GM18870 (cell line): ENCODE data around the gene COG8.

ENCODE experiments used
- ATAC-seq: cut with Tn5 transposase; IDR thresholded peaks from one replicate; pipeline ENCODE4 v1.9.1; 2021; ENCODE audit warnings: moderate library complexity; ENCODE audit not compliant: unreplicated experiment

Gene COG8

DNA sequence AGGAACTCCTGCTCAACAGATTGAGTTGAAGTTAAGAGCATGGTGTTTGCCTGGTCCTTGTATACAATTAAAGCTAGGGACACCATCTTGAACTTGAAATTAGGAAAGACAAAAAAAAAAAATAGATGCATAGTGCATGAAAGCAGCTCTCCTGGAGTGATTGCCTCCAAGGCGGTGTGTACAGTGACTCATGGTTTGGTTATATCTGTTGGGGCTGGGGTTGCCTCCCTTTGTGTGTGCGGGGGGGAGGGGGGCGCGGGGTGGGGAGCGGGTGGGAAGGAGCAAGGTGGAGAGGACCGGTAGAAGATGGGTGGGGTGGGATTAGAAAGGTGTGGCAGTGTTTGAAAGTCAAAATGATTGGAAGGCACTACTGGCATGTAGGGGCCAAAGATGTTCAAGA is 8.9 kb upstream of the COG8 start:
- no peak for ATAC-seq

DNA sequence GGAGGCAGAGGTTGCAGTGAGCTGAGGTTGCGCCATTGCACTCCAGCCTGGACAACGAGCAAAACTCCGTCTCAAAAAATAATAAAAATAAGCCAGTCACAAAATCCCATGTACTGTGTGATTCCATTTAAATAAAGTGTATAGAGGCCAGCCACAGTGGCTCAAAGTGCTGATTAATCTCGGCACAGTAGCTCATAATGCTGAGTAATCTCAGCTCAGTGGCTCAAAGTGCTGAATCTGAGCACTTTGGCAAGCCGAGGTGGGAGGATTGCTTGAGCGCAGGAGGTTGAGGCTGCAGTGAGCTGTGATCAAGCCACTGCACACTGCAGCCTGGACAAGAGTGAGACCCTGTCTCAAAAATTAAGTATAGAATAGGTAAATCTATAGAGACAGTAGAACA is 7.3 kb upstream of the COG8 start:
- no peak for ATAC-seq

DNA sequence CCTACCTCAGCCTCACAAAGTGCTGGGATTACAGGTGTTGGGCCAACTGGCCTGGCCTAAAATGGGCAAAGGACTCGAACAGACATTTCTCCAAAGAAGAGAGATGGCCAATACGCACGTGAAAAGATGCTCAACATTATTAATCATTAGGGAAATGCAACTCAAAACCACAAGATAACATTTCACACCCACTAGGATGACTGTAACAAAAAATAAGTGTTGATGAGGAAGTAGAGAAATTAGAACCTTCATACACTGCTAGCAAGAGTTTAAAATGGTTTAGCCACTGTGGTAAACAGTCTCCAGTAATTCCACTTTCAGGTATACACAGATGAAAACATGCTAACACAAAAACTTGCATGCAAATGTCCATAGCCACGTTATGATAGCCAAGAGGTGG is 6.6 kb upstream of the COG8 start:
- ATAC-seq: no peak

DNA sequence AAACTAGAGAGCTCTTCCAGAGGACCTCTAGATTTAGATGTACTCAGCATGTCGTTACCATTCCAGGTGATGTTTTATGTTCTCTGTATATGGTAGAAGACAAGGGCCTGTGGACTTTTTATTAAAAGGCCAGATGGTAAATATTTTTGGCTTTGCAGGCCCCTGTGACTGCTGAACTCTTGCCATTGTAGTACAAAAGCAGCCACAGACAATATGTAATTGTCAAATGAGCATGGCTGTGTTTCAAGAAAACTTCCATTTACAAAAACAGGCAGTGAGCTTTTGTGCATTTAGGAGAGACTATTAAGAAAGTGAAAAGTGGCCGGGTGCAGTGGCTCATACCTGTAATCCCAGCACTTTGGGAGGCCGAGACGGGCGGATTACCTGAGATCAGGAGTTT is 4.8 kb upstream of the COG8 start:
- ATAC-seq: no peak

DNA sequence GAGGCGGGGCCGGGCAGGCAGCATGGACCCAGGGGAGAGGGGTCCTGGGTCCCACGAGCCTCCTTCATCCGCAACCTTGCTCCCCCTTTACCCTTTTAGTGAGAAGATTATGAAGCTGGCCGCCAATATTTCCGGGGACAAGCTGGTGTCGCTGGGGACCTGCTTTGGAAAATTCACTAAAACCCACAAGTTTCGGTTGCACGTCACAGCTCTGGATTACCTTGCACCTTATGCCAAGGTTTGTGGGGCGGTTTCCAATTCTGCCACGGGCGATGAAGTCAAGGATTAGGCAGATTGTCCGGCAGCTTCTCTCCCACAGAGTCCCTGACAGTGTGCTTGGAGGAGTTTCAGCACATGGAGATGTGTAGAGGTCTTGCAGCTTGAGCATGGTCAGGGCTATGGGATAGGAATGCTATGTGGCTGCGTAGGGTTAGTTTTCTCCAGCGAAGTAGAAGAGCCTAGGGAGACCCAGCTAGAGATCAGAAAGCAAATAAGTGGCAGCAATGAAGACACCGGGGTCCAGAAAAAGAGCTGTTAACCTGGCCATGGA is 806 bp upstream of the COG8 start:
- ATAC-seq: no peak

DNA sequence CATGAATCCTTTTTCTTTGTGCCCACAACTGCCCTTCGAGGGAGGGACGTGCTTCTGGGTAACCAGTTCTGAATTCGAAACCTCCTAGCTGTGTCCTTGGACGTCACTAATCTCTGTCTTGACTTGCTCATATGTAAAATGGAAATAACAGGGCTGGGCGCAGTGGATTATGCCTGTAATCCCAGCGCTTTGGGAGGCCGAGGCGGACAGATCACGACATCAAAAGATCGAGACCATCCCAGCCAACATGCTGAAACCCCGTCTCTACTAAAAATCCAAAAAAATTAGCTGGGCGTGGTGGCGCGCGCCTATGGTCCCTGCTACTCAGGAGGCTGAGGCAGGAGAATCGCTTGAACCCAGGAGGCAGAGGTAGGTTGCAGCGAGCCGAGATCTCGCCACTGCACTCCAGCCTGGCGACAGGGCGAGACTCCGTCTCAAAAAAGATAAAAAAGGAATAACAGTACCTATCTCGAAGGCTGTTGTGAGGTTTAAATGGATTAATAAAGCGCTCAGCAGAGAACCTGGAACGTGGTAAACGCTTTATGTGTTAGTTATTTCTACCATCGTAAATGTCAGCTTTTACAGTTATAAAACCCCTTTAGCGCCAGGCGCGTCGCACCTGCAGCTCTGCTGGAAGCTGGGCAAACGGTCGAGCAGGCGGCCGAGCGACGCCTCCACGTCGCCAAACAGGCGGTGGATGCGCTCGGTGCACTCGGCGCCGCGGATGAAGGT is 641 bp downstream of the COG8 start:
- ATAC-seq: no peak

DNA sequence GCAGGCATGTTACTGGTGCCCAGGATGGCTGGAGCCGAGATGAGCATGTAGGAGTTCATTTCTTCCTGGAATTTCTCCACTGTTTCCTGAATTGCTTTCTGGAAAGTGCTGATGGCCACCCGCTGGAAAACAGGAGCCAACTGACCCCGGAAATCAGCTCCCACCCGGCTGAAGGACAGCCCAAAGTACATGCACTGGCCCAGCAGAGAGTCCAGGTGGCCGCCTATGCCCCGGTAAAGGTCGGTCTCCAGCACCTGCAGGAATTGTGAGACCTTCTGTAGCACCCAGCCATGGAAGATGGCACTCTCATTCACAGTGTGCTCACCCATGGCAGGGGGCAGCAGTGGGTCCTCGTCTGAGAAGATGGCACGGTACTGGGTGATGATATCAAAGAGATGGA is 4.7 kb downstream of the COG8 start:
- no peak for ATAC-seq

DNA sequence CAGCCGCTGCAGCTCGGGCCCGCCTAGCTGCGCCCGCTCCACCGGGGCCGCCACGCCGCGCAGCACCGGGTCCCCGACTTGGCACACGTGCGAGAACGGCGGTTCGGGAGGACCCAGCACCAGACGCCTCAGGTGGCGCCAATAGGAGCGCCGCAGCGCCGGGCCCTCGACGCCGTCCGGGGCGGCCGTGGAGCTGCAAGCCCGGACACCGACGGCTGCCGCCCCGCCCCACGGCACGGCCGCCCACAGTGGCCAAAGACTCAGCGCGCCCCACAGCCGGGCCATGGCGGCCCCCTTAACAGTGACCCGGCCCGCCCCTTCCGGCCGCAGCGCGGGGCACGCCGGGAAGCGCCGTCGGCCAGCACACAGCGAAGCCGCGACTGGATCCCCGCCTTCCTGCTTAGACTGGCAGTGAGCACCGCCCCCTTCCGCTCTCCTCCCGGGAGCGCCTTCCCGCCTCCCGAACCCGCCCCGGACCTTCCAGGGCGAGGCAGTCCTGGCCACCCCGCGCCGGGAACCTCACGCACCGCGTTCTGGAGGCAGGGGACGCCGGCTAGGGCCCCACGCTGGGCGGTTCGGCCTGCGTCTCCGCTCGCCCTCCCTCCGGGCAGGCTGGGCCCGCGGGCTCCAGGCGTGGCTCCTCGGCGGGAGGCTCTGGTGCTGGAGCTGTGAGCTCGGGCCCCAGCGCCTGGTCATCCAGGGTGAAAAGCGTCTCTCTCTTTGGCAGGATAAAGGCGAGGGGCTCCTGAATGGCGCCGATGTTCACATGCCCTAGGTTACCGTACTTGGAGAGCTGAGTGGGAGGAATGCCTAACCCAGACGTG is 8.9 kb downstream of the COG8 start, which contains the start of gene PDF:
Gene PDF, minus strand, starts transcription at position 303 of the 824 bp plus-strand sequence. Its CDS starts 18 bp downstream, at position 285.
- ATAC-seq: peak; percentile 84

DNA sequence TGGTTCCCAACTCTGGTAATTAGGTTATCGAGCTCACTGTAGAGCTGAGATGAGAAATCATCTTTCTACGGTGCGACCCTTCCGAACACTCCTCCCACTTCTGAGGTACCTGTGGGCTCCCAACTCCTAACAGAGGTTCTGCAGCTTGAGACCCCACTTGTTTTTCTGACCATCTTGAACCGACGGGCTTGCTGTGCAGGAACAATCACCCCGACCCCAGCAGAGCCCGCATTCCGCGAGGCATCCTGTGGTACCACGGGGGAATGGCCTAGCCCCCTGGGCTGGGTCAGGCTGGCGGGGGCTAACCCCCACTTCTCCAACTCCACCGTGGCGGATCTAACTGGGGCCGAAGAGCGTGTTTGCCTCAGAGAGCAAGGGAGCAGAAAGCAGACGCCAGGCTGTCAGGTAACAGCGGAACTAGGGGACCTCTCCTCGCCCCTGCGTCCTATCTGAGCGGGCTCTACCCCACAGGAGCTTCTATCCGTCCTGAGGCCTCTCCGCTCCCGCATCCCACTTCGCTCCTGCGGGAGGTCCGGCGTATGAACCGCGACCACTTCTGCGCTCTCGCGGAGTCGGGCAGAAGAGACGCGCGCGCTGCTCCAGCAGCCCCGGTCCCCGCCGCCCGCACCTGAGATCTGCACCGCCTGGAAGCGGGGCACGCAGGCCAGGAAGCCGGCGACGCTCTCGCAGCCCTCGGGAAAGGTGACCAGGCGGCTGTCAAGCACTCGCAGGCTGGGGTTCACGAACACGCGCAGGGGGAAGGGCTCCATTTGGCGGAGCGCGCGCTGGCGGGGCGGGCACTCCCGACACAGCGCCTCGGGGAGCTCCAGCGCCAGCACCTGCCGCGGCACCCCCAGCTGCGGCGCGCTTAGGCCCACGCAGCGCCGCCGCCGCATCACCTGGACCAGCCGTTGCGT is 9.7 kb downstream of the COG8 start:
- peak; percentile 18 for ATAC-seq

DNA sequence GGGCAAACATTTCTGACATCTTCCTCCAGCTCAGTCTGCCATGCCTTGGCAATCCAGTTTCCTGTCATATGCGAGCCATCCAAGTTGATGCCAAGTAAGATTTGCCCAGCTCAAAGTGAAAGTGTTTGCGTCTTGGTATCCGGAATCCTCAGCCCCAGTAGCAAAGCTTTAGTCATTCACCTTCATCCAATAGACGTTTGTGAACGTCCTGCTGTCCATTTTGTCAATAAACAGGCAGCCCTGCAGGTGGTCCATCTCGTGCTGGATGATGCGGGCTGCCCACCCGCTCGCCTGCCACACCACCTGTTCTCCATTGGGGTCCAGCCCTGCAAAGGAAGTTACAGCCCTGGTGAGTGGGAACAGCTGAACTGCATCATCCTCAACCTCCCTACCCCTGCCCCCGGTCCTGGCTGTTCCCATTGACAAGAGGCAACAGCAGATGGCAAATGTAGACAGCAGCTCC is 10.5 kb downstream of the COG8 start:
- no peak for ATAC-seq

DNA sequence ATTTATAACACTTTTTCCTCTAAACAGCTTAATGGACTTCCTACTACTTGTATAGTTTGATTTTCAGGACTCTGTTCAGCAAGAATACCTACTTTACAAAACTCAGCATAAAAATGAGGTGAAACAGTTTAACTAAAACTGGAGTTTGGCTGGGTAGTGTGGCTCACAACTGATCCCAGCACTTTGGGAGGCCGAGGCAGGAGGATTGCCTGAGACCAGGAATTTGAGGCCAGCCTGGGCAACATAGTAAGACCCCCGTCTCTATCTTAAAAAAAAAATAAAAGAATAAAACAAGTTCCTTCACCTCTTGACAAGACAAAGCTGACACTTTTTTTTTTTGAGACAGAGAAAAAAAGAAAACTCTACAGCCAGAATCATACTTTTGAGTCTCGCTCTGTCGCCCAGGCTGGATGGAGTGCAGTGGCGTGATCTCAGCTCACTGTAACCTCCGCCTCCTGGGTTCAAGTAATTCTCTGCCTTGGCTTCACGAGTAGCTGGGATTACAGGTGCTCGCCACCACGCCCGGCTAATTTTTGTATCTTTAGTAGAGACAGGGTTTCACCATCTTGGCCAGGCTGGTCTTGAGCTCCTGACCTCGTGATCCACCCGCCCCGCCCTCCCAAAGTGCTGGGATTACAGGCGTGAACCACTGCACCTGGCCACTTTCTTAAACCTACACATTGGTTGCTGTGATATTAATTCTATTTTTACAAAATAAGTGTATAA is 11.6 kb downstream of the COG8 start:
- no peak for ATAC-seq

DNA sequence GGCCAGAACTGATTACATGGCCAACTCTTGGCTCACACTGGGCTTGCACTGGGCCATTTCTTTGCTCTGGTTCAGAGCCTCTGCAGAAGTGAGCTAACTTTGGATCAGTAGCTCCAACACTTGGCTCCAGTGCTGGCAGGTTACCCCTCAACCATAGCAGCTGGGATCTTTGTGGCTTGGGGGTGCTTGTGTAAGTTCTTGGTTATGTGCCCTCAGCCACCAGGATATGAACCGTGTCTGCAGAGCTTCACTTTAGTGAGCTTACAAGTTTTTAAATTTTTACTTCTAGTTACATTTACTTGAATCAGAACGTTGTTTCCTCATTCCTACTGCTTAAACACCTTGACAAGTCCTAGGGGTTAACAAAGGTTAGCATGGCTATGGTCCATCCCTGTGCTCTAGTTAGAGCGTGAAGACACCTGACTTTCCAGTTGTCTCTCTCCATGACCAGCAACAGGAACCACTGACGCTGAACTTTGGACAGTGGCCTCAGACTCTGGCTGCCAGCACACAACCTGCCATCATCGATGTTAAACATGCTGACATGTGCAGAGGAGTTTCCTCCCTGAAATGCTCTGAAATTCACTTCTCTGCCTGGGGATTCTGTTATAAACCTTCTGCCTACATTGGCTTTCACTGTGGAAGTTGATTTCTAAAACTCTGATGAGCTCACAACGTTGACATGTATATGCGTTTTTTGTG is 13.0 kb downstream of the COG8 start:
- ATAC-seq: no peak

DNA sequence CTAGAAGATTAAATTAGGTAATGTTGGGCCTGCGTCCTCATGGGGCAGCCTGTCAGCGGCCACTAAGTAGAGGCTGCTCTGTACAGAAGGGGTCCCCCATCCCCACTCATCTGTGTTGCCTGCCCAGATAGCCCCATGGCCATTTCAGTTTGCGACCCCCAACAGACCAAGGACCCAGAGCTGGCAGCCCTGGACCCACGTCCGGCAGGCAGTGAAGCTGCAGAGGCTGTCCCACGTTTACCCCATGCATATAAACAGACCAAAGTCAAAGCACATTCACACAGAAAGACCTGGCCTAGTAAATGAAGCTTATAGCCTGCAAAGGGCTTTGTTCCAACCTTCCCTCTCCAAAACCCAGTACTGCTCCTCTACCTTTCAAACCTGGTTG is 13.6 kb downstream of the COG8 start:
- ATAC-seq: no peak

DNA sequence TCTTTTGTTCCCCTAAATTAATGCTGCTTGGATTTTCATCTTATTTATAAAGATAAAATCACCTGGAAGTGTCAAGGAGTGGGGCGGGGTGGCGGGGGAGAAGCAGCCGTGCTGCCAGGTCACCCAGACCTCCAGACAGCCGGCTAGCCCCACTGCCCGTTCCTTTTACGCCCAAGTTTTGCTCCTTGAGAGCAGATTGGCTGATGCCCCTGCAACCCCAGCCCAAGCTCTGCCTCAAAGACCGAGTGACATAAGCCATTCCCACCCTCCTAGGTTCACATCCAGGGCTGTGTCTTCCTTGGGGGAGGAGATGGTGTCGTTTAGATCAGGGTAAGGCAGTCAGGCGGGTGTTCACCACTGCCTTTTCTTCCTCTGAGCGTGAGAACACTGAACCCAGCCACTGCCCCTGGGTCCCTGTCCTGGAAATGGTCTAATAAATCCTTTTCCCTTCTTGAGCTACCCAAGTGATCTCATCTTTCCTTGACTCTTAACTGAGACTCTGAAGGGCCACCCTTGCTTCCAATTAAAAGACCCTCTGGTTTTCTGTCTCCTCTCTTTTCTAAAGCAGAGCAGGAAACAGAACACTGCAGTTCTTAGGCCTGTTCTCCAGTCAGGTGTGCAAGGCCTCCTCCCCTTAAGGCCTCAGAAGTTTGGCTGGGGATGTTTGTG is 14.6 kb downstream of the COG8 start:
- no peak for ATAC-seq

DNA sequence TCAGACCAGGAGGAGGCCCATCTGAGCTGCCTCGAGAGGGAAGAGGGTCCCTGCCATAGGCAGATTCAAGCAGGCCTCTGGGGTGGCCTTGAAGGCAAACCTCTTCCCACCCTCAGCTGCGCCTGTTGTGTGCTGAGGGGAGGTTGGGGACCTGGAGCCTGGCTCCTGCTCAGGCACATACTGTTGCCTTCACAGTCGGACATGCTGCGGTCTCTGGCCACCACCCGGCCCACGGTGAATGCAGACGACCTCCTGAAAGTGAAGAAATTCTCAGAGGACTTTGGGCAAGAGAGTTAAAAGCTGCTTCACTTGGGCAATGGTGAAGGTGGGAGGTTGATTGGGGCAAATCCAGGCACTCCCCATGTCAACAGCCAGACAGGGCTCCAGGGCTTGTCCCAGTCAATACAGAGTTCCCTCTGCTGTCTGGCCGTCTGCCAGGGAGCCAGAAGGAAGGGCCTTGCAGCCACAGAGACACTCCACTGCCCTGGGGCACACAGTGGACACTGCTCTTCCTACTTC is 15.3 kb downstream of the COG8 start:
- ATAC-seq: no peak

DNA sequence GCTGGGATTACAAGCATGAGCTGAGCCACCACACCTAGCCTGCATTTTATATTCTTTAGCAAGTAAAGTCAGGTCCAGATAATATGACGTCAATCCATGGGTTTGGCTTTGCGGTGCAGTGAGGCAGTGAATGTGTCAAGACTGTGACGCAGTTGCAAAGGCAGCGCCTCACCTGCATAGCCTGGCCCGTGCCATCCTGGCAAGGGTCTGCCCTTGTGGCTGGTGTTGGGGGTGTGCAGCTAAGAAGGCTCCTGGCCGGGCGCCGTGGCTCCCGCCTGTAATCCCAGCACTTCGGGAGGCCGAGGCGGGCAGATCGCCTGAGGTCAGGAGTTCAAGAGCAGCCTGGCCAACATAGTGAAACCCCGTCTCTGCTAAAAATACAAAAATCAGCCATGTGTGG is 15.9 kb downstream of the COG8 start:
- no peak for ATAC-seq

DNA sequence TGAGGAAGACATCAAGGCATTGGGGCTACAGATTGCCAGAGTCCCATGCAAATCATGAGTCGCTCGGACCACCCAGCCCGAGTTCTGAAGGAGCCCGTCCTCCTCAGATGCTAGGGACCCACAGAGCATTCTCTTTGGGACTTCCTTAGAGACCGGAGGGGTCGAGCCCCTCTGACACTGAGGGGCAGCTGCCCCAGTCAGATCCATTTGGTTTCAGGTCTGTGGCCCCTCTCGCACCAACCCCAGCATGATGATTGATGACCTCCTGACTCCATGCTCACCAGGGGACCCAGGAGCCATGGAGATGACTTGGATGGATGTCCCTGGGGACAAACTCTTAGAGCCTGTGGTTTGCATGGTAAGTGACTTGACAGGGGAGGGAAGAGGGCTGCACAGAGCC is 17.0 kb downstream of the COG8 start:
- no peak for ATAC-seq

DNA sequence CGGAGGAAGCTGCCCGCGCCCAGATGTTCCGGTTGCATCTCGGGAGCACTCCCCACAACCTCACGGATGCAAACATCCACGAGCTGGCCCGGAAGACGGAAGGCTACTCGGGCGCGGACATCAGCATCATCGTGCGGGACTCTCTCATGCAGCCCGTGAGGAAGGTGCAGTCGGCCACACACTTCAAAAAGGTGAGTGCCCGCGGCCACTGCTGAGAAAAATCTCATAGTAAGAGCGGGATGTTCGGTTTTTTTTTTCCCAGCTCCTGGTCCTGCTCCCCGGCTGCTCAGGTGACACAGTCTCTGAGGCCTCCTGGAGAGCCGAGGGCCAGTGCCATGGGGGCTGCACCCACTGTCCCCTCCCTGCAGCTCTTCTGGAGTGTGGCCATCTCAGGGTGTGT is 18.3 kb downstream of the COG8 start:
- no peak for ATAC-seq

DNA sequence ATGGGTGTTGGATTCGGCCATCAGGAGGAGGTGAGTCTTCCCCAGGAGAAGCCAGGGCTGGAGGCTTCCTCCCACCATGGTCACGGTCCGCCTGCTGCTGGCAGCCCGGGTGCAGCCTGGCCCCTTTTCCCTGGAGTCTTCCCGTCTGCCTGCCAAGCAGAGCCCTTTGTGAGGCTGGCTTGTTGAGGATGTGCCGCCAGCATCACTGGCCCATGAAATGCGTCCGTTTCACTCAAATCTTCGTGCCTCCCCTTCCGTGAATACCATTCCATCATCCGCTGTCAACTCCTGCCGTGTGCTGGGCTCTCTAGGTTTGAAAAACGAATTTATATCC is 18.7 kb downstream of the COG8 start:
- ATAC-seq: no peak
